Measurements from ENCODE around the gene AMPD2. TPM values are rescaled to one million over a fixed set of nuclear protein-coding genes. Genes with fewer than 3 reads are reported as not detected.

AMPD2 gene
- total RNA-seq, 4 donors from 2014 or later, result 48.3 to 158 (median 110) TPM

DNA sequence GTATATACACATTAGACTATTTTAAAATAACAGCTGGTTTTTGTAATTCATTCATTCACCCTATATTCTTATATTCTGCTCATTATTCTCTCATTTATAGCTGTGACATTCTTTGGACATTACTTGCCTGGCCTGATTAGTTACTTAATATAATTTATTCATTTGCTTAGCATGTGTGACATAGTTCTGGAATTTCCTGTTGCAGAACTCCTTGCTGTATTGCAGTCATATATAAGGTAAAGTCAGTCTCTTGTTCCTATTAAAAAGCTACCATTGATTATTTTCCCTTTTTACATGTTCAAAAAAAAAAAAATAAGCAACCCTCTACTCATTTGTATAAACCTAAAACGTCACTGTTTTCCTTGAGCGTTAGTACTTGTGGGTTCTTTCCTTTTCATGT, 24.1 kb upstream of the AMPD2 start:
- Histone ChIP-seq H3K4me1 (no peaks in the 10 kb centered on the region), H3K4me3 (no peak overlapping the region), H3K36me3 (peaks cover 0 to 64% (median 0%) of the 10 kb centered on the region in 3 donors), H3K9me3 (no peaks in the 10 kb centered on the region), H3K27ac (no peak overlapping the region), H3K27me3 (no peaks in the 10 kb centered on the region)
- TF ChIP-seq, protein P1, sequence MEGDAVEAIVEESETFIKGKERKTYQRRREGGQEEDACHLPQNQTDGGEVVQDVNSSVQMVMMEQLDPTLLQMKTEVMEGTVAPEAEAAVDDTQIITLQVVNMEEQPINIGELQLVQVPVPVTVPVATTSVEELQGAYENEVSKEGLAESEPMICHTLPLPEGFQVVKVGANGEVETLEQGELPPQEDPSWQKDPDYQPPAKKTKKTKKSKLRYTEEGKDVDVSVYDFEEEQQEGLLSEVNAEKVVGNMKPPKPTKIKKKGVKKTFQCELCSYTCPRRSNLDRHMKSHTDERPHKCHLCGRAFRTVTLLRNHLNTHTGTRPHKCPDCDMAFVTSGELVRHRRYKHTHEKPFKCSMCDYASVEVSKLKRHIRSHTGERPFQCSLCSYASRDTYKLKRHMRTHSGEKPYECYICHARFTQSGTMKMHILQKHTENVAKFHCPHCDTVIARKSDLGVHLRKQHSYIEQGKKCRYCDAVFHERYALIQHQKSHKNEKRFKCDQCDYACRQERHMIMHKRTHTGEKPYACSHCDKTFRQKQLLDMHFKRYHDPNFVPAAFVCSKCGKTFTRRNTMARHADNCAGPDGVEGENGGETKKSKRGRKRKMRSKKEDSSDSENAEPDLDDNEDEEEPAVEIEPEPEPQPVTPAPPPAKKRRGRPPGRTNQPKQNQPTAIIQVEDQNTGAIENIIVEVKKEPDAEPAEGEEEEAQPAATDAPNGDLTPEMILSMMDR (IDR thresholded peaks at IDR 0.05), result no peak
- no peak for TF ChIP-seq POLR2A (IDR thresholded peaks at IDR 0.05)
- no peak for DNase-seq

DNA sequence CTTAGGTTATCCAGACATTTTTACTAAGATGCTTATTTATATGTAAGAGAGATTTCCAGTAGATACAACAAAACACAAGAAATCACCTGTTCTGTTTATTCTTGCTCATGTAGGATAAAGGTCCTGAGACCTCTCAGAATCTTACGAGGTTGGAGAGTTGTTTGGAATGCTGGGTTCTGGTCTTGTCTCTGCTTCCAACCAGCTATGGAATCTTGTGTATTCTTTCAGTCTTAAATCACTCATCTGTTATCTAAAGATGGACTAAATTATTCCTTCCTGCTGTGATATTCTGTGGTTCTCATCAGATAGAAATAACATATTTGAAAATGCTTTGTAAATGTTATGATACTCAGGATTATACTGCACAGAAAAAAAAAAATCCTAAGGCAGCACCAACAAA, 21.5 kb upstream of the AMPD2 start:
- H3K9me3 ChIP-seq, result no peaks in the 10 kb centered on the region
- H3K4me3 ChIP-seq, result no peak overlapping the region
- no peak for DNase-seq
- no peaks in the 10 kb centered on the region for H3K4me1 ChIP-seq
- H3K36me3 ChIP-seq, result peaks cover 0 to 38% (median 0%) of the 10 kb centered on the region in 3 donors
- H3K27me3 ChIP-seq, result no peaks in the 10 kb centered on the region
- no peak overlapping the region for H3K27ac ChIP-seq
- TF ChIP-seq POLR2A (IDR thresholded peaks at IDR 0.05), result no peak
- TF ChIP-seq, protein P1 (IDR thresholded peaks at IDR 0.05), result no peak

DNA sequence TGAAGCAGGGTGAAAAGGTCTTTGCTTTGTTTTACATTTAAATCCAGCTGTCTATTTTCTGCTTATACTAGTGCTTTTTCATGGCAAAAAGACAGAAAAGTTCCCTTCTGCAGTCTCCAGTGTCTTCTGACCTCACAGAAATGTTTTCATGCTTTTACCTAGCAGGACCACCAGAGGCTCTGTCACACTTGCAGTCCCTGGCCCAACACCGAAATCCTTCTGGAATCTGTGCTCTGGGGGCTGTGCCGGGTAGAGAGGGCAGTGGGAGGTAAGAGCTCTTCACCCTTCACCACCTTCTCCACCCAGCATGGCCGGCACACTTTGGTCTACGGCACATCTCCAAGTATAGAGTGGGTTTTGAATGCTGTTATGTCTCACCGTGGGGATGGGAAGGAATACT, 21.0 kb upstream of the AMPD2 start:
- no peak for TF ChIP-seq POLR2A (IDR thresholded peaks at IDR 0.05)
- TF ChIP-seq, protein P1 (IDR thresholded peaks at IDR 0.05), result no peak
- no peaks in the 10 kb centered on the region for H3K4me1 ChIP-seq
- no peak for DNase-seq
- no peaks in the 10 kb centered on the region for H3K27me3 ChIP-seq
- no peak overlapping the region for H3K27ac ChIP-seq
- H3K36me3 ChIP-seq, result peaks cover 0 to 33% (median 0%) of the 10 kb centered on the region in 3 donors
- H3K9me3 ChIP-seq, result no peaks in the 10 kb centered on the region
- no peak overlapping the region for H3K4me3 ChIP-seq

DNA sequence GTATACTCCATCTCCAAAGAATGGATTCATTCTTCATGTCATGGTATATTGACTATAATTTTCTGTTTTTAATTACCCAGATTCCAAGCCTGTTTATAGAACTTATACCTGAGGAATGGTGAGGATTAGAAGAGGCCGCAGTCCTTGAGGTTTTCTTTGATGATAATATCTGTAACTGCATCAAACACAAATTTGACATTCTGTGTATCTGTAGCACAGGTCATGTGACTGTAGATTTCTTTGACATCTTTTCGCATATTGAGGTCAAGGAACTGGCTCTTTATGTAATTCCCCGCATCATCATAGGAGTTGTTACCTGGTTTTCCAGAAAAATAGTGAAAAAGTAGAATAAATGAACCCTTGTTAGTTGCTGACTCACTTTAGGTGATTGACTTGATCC, 16.4 kb upstream of the AMPD2 start:
- Histone ChIP-seq H3K27ac (no peak overlapping the region), H3K4me1 (no peaks in the 10 kb centered on the region), H3K9me3 (no peaks in the 10 kb centered on the region), H3K4me3 (no peak overlapping the region), H3K36me3 (peaks cover 0 to 5% (median 0%) of the 10 kb centered on the region in 3 donors), H3K27me3 (no peaks in the 10 kb centered on the region)
- TF ChIP-seq POLR2A (IDR thresholded peaks at IDR 0.05), result no peak
- TF ChIP-seq, protein P1 (IDR thresholded peaks at IDR 0.05), result no peak
- no peak for DNase-seq

DNA sequence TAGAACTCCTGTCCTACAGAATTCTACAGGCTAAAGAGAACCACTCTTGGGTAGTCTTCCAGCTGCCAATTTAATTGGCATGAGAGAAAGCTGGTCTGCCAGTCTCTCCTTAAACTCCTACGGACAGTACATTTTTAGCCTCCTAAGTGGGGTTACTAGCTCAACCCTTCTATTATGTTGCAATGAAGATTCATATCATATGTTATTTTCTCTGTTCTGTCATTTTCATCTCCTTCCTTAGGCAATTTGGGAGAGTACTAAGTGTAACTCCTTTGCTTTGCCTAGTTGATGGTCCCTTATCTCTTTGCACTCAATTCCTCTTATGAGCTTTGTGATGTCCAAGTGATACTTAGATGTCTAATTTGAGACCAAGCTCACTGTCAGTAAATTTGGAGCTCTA, 14.3 kb upstream of the AMPD2 start:
- no peak for DNase-seq
- Histone ChIP-seq H3K27ac (no peak overlapping the region), H3K9me3 (no peaks in the 10 kb centered on the region), H3K27me3 (no peaks in the 10 kb centered on the region), H3K36me3 (no peaks in the 10 kb centered on the region), H3K4me1 (no peaks in the 10 kb centered on the region), H3K4me3 (no peak overlapping the region)
- TF ChIP-seq, protein P1 (IDR thresholded peaks at IDR 0.05), result no peak

DNA sequence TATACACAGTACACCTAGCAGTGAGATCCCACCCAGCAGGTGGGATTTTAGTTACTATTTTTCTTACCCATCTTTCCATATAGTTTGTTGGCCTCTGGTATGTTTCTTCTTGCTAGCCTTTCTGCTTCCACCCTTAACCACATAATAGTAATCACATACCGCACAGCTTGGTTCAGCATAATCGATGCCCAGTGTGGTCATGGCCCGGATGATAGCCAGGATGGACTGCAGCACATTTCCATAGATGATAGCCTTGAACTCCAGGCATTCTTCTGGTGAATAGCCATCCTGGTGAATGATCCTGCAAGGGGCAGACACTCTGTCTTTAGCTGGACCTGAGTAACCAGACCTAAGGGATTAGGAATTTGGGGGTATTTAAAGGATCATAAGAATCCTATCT, 9.8 kb upstream of the AMPD2 start:
- Histone ChIP-seq H3K27me3 (no peaks in the 10 kb centered on the region), H3K4me3 (no peak overlapping the region)
- no peak for DNase-seq

More for the DNA sequence above, 9.8 kb upstream of the AMPD2 start:
- Histone ChIP-seq H3K36me3 (no peaks in the 10 kb centered on the region), H3K9me3 (no peaks in the 10 kb centered on the region), H3K4me1 (no peaks in the 10 kb centered on the region), H3K27ac (no peak overlapping the region)
- TF ChIP-seq, protein P1 (IDR thresholded peaks at IDR 0.05), result no peak
- TF ChIP-seq POLR2A (IDR thresholded peaks at IDR 0.05), result no peak
